GM10266 (cell line): ENCODE data around the gene TMEM121B.

ENCODE experiments used
- DNase-seq: peaks from one replicate; pipeline ENCODE4 v3.0.0; 2012; ENCODE audit errors: extremely low spot score
- CTCF ChIP-seq: IDR thresholded peaks from 2 replicates; pipeline ENCODE4 v1.5.1; 2012; ENCODE audit warnings: mild to moderate bottlenecking, low read depth; ENCODE audit not compliant: control insufficient read depth, insufficient read depth; ENCODE audit errors: missing control alignments

Gene TMEM121B

GRCh38 chr22:17101475-17102296 lies 19.5 kb downstream of the TMEM121B start:
- DNase-seq = no peak
- TF ChIP-seq CTCF = no peak

GRCh38 chr22:17100621-17101020 lies 20.5 kb downstream of the TMEM121B start:
- no peak for TF ChIP-seq CTCF
- DNase-seq = peak; percentile 11

GRCh38 chr22:17098379-17098819 lies 22.8 kb downstream of the TMEM121B start:
- peak; percentile 17 for DNase-seq
- no peak for TF ChIP-seq CTCF

GRCh38 chr22:17097701-17098100 lies 23.5 kb downstream of the TMEM121B start:
- no peak for DNase-seq

GRCh38 chr22:17097062-17097461 lies 24.1 kb downstream of the TMEM121B start:
- TF ChIP-seq CTCF = no peak
- DNase-seq = no peak

More at GRCh38 chr22:17097701-17098100, 23.5 kb downstream of the TMEM121B start:
- TF ChIP-seq CTCF = no peak

GRCh38 chr22:17096071-17096470 lies 25.1 kb downstream of the TMEM121B start:
- no peak for TF ChIP-seq CTCF
- no peak for DNase-seq

- no peak for TF ChIP-seq CTCF
- DNase-seq = no peak
Observed at GRCh38 chr22:17095538-17095937, 25.6 kb downstream of the TMEM121B start.
